ENCODE data around the gene GMPR.
A peak's percentile ranks its signal among the peaks of the same experiment; 100 is the strongest.

The GMPR gene

DNA sequence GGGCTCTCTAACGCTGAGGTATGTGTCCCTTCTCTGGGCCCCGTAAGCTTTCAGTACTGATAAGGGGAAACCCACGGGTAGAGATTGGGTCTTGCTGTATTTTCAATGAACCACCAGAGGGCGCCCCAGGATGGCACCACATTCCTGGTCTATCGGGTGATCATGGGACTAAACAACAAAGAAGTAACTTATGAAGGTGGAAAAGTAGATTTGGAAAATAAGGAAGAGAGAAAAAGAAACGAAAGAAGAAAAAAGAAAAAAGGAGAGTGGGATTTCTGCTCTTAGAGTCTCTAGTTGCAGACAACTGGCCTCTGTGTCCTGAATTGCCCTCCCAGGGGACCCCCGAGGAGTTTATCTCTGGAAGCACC is 93.8 kb downstream of the GMPR start:
- FAIRE-seq, result peak; percentile 81

DNA sequence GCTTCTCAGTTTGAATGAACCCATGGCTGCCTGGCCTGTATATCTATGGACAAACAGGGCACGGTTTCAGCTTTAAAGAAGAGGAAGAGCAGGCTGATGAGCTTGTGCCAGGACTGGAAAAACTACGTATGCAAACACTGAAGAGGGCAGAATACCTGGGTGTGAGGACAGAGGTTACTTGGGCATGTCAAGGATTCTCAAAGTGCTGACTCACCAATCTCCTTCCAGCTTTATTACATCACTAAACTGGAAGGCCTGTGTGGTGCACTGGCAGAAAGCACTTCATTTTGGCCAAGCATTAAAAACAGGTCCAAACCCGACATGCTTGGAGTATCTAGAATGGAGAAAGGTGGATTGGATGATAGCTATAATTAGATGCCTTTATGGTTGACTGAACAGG is 95.2 kb downstream of the GMPR start:
- no peak for FAIRE-seq

- FAIRE-seq, result no peak
Observed at GRCh38 chr6:16334671-16335070, 96.3 kb downstream of the GMPR start.

DNA sequence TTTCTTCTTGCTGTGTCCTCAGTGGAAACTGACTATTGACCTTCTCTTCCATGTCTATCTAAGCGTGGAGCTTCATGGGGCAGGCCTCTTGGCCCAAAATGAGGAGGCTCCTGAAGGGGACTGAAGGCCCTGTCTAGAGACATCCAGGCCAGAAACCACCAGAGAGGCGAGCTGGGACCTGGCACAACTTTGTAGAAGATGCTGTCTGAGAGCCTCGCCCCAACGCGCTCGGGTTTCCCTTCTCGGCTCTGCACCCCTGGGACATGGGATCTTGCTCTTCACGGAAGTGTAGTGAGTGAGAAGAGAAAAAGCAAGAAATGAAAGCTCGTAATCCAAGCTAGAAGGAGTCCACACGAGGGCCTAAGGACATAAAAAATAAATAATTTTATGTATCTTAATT is 96.8 kb downstream of the GMPR start:
- FAIRE-seq, result no peak

GRCh38 chr6:16336056-16336818 is 97.8 kb downstream of the GMPR start:
- no peak for FAIRE-seq

- no peak for FAIRE-seq
Observed at GRCh38 chr6:16336911-16337294, 98.5 kb downstream of the GMPR start.

DNA sequence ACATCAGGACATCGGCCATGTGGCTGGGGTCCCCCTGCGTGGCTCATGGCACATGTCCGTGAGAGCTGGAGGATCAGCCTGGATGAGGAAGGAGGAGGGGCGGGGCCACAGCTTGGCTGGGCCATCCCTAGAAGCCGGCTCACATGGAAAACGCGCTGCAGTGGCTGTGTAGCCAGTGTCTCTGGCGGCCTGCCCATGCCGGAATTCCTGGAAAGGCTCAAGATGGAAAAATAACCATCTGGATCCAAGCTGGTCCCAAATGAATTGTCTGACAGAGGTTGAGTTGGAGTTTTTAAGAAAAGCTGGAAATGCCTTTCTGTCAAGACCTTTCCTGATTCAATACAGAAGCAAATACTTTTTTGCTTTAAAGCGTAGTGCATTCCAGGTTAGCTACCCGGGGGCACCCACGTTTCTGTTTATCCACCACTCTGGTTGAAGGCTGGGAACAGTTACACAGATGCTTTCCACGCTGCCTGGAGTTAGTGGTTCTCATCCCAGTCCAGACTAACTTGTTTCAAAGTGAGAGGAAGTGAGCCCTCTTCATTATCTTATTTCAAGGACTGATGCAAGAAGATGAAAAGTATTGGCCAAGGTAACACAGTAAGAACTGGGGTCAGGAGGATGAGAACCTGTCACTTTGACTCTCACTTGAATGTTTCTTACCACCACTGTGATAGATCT is 99.0 kb downstream of the GMPR start:
- FAIRE-seq, result peak; percentile 90

GRCh38 chr6:16338577-16339264 is 100.3 kb downstream of the GMPR start:
- no peak for FAIRE-seq

DNA sequence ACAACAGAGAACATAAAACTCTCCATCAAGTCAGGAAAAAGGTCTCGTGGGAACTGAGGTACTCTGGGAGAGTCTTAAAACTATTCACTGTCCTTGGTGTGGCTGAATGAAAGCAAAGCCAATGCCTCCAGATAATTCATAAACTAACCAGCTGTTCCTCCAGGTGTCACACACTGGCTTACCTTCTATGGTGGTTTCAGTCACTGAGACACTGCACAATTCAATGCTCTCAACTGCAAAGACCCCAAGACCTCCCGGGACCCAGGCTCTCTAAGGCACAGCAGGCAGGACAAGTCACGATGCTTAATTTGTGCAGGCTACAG is 100.8 kb downstream of the GMPR start:
- FAIRE-seq, result no peak

DNA sequence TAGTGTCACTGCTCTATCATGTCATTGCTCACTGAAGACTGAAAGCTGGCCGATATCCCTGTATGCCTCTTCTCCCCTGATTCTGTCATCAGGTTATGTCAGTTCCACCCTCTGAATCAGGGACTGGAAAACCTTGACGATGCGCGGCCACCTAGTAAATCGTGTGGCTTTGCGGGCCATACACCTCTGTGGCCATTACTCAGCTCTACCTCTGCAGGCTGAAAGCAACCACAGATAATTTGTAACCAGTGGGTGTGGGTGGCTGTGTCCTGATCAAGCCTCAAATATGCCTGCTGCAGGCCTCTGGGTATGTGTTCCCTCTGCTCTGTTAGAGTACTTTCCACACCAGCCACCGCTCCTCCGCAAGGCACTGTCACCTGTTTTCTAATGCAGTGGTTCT is 105.2 kb downstream of the GMPR start:
- FAIRE-seq, result no peak

- FAIRE-seq, result no peak
Observed at GRCh38 chr6:16344756-16345155, 106.4 kb downstream of the GMPR start.
